ENCODE measurements around the gene BAZ1B.

DNA sequence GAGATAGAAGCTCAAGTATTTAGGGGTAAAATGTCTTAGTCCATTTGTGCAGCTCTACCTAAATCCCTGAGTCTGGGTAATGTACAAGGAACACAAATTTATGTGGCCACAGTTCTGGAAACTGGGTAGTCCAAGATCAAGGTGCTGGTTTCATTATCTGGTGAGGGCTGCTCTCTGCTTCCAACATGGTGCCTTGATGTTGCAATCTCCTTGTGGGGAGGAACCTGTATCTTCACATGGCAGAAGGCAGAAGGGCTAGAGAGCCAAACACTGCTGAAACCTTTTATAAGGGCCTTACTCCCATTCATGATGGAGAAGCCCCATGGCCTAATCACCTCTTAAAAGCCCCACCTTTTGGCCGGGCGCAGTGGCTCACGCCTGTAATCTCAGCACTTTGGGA, 8.7 kb upstream of the BAZ1B start:
- TF ChIP-seq POLR2A (IDR thresholded peaks at IDR 0.05) (no peak), EP300 (IDR thresholded peaks at IDR 0.05) (no peak), POLR2AphosphoS5 (IDR thresholded peaks at IDR 0.05) (no peak)
- TF ChIP-seq, protein P1, sequence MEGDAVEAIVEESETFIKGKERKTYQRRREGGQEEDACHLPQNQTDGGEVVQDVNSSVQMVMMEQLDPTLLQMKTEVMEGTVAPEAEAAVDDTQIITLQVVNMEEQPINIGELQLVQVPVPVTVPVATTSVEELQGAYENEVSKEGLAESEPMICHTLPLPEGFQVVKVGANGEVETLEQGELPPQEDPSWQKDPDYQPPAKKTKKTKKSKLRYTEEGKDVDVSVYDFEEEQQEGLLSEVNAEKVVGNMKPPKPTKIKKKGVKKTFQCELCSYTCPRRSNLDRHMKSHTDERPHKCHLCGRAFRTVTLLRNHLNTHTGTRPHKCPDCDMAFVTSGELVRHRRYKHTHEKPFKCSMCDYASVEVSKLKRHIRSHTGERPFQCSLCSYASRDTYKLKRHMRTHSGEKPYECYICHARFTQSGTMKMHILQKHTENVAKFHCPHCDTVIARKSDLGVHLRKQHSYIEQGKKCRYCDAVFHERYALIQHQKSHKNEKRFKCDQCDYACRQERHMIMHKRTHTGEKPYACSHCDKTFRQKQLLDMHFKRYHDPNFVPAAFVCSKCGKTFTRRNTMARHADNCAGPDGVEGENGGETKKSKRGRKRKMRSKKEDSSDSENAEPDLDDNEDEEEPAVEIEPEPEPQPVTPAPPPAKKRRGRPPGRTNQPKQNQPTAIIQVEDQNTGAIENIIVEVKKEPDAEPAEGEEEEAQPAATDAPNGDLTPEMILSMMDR (IDR thresholded peaks at IDR 0.05): no peak
